Right atrium auricular region (tissue), 2 donors: ENCODE data around the gene SLC2A13. TPM values are rescaled to one million over a fixed set of nuclear protein-coding genes. Genes with fewer than 3 reads are reported as not detected.

ENCODE experiments used
- DNase-seq: peaks from one replicate; pipeline ENCODE4 v3.0.0-alpha.2; 2019; ENCODE audit warnings: low spot score
- H3K27ac ChIP-seq, 2 donors: fragments of 200-600 bp; sonication (generic); 1 replicate in 1 of 2; 2 replicates in 1 of 2; pipeline ENCODE4 v1.5.1; 2016 to 2019
- H3K27me3 ChIP-seq, 2 donors: fragments of 200-600 bp; sonication (generic); one replicate each; pipeline versions ENCODE4 v1.5.1 to v1.6.0; 2017 to 2019
- H3K36me3 ChIP-seq: fragments of 200-600 bp; sonication (generic); one replicate; pipeline ENCODE4 v1.5.1; 2016
- H3K4me1 ChIP-seq, 2 donors: fragments of 200-600 bp; sonication (generic); one replicate each; pipeline versions ENCODE4 v1.5.1 to v1.6.0; 2017 to 2019
- H3K4me3 ChIP-seq, 2 donors: fragments of 200-600 bp; sonication (generic); 1 replicate in 1 of 2; 2 replicates in 1 of 2; pipeline ENCODE4 v1.5.1; 2017 to 2019; ENCODE audit warnings: mild to moderate bottlenecking in 1 of 2, moderate library complexity in 1 of 2
- H3K9me3 ChIP-seq, 2 donors: fragments of 200-600 bp; sonication (generic); one replicate each; pipeline ENCODE4 v1.5.1; 2019
- CTCF ChIP-seq, 2 donors: fragments of 200-600 bp; sonication (generic); IDR thresholded peaks; one replicate each; pipeline ENCODE4 v1.5.1; 2019; ENCODE audit warnings: antibody characterized with exemption in 2 of 2
- total RNA-seq, 2 donors: library from RNA; depleted of rRNA; stranded (reverse); fragments of >200 nt; gene quantifications; one replicate each; pipeline ENCODE4 v1.1.0, GENCODE V29; 2016

Gene SLC2A13
- total RNA-seq, 2 donors from 2014 or later = 8.8 to 14.6 TPM

GRCh38 chr12:39892146-39892545 lies 213.7 kb downstream of the SLC2A13 start:
- TF ChIP-seq CTCF (IDR thresholded peaks at IDR 0.05) = no peak
- Histone ChIP-seq H3K36me3 (no peaks in the 10 kb centered on the region), H3K4me3 (no peak overlapping the region), H3K27me3 (no peaks in the 10 kb centered on the region), H3K4me1 (no peaks in the 10 kb centered on the region), H3K27ac (no peak overlapping the region), H3K9me3 (no peaks in the 10 kb centered on the region)
- DNase-seq = no peak

- Histone ChIP-seq H3K36me3 (no peaks in the 10 kb centered on the region), H3K27ac (no peak overlapping the region), H3K4me1 (no peaks in the 10 kb centered on the region), H3K4me3 (no peak overlapping the region), H3K9me3 (no peaks in the 10 kb centered on the region), H3K27me3 (no peaks in the 10 kb centered on the region)
- DNase-seq = no peak
- no peak for TF ChIP-seq CTCF (IDR thresholded peaks at IDR 0.05)
Observed at GRCh38 chr12:39887856-39888255, 218.0 kb downstream of the SLC2A13 start.

GRCh38 chr12:39886106-39886505 lies 219.8 kb downstream of the SLC2A13 start:
- Histone ChIP-seq H3K36me3 (no peaks in the 10 kb centered on the region), H3K4me3 (no peak overlapping the region), H3K4me1 (no peaks in the 10 kb centered on the region), H3K9me3 (no peaks in the 10 kb centered on the region), H3K27ac (no peak overlapping the region), H3K27me3 (no peaks in the 10 kb centered on the region)
- DNase-seq = no peak
- no peak for TF ChIP-seq CTCF (IDR thresholded peaks at IDR 0.05)

DNA sequence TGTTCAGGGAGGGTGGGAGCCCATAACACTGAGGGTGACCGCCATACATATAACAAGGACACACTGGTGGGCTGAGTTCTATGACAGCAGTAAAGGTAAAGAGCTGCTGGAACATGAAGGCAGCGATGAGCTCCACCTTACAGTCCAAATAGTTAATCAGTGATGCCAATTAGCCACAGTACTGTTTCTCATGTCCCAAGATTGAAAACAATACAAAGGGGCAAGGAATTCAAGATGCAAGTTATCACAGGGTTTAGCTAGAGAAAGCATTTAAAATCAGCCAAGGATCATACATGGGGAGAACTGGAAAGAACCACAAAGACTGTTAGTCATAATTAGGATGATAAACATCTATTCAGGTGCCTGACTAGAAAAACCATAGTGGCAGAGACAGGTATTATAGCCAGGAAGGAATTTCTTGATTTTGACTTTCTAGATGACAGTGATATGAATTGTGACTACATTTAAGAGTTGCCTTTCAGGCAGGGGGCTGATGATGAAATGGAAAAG lies 221.2 kb downstream of the SLC2A13 start:
- no peaks in the 10 kb centered on the region for H3K27me3 ChIP-seq
- no peaks in the 10 kb centered on the region for H3K9me3 ChIP-seq
- no peak for DNase-seq
- no peak overlapping the region for H3K27ac ChIP-seq
- no peaks in the 10 kb centered on the region for H3K36me3 ChIP-seq
- TF ChIP-seq CTCF (IDR thresholded peaks at IDR 0.05) = no peak
- no peak overlapping the region for H3K4me3 ChIP-seq
- H3K4me1 ChIP-seq = no peaks in the 10 kb centered on the region

GRCh38 chr12:39883411-39883810 lies 222.5 kb downstream of the SLC2A13 start:
- no peak for TF ChIP-seq CTCF (IDR thresholded peaks at IDR 0.05)
- peaks cover 0 to 9% of the 10 kb centered on the region in 2 donors for H3K9me3 ChIP-seq
- DNase-seq = no peak
- H3K36me3 ChIP-seq = no peaks in the 10 kb centered on the region
- no peaks in the 10 kb centered on the region for H3K4me1 ChIP-seq
- H3K27ac ChIP-seq = no peak overlapping the region
- no peaks in the 10 kb centered on the region for H3K27me3 ChIP-seq
- no peak overlapping the region for H3K4me3 ChIP-seq

DNA sequence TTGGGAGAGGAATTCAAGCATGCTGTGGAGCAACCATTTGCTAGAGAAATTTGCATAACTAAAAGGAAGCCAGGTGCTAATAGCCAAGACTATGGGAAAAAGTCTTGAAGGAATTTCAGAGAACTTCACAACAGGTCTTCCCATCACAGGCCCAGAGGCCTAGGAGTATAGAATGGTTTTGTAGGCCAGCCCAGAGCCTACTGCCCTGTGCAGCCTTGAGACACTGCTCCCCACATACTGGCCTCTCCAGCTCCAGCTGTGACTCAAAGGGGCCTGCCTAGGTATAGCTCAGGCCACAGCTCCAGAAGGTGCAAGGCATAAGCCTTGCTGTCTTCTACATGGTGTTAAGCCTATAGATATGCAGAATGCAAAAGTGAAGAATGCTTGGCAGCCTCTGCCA lies 227.1 kb downstream of the SLC2A13 start:
- Histone ChIP-seq H3K27ac (no peak overlapping the region), H3K4me1 (no peaks in the 10 kb centered on the region), H3K36me3 (no peaks in the 10 kb centered on the region), H3K9me3 (peaks cover 0 to 12% of the 10 kb centered on the region in 2 donors), H3K27me3 (no peaks in the 10 kb centered on the region), H3K4me3 (no peak overlapping the region)
- DNase-seq = no peak
- TF ChIP-seq CTCF (IDR thresholded peaks at IDR 0.05) = no peak
